Measurements from ENCODE around the gene PTPRB.
A peak's percentile ranks its signal among the peaks of the same experiment; 100 is the strongest.

Gene PTPRB

GRCh38 chr12:70486588-70486987, 150.6 kb downstream of the PTPRB start:
- H3K4me3 ChIP-seq (ENCODE audit: low read depth, low read length, poor library complexity, severe bottlenecking) = no peak overlapping the region
- no peaks in the 10 kb centered on the region for H3K9me2 ChIP-seq (ENCODE audit: low read depth, low read length)
- no peaks in the 10 kb centered on the region for H4K20me1 ChIP-seq (ENCODE audit: insufficient read depth, low read length)
- TF ChIP-seq EZH2 (IDR thresholded peaks at IDR 0.05; ENCODE audit: borderline replicate concordance, low read length) = no peak
- peak overlapping the region; percentile 67 for H3K27ac ChIP-seq (ENCODE audit: low read depth, low read length, poor library complexity, severe bottlenecking)
- H3K36me3 ChIP-seq (ENCODE audit: insufficient read depth, low read length) = peaks cover 62% of the 10 kb centered on the region
- no peaks in the 10 kb centered on the region for H3K27me3 ChIP-seq (ENCODE audit: insufficient read depth, low read length)
- peaks cover 39% of the 10 kb centered on the region for H3K79me2 ChIP-seq (ENCODE audit: insufficient read depth, low read length)
- no peaks in the 10 kb centered on the region for H3F3A ChIP-seq (ENCODE audit: insufficient read depth, low read length)
- H3K9me3 ChIP-seq (ENCODE audit: low read length) = peaks cover 21% of the 10 kb centered on the region
- H3K9ac ChIP-seq (ENCODE audit: low read length) = no peak overlapping the region
- no peak overlapping the region for H3K4me2 ChIP-seq (ENCODE audit: low read length)
- peaks cover 64% of the 10 kb centered on the region for H3K4me1 ChIP-seq (ENCODE audit: insufficient read depth, low read length, severe bottlenecking)
- H2AFZ ChIP-seq (ENCODE audit: low read length) = no peak overlapping the region

GRCh38 chr12:70485704-70486103, 151.5 kb downstream of the PTPRB start:
- H3K9me3 ChIP-seq (ENCODE audit: low read length) = peaks cover 21% of the 10 kb centered on the region
- no peaks in the 10 kb centered on the region for H4K20me1 ChIP-seq (ENCODE audit: insufficient read depth, low read length)
- no peak overlapping the region for H3K4me3 ChIP-seq (ENCODE audit: low read depth, low read length, poor library complexity, severe bottlenecking)
- TF ChIP-seq EZH2 (IDR thresholded peaks at IDR 0.05; ENCODE audit: borderline replicate concordance, low read length) (no peak), CTCF (IDR thresholded peaks at IDR 0.05; ENCODE audit: low read length) (no peak)
- no peak overlapping the region for H3K4me2 ChIP-seq (ENCODE audit: low read length)
- peaks cover 57% of the 10 kb centered on the region for H3K36me3 ChIP-seq (ENCODE audit: insufficient read depth, low read length)
- H3K9ac ChIP-seq (ENCODE audit: low read length) = no peak overlapping the region
- H3F3A ChIP-seq (ENCODE audit: insufficient read depth, low read length) = no peaks in the 10 kb centered on the region
- no peak overlapping the region for H2AFZ ChIP-seq (ENCODE audit: low read length)
- peak overlapping the region; percentile 67 for H3K27ac ChIP-seq (ENCODE audit: low read depth, low read length, poor library complexity, severe bottlenecking)
- H3K4me1 ChIP-seq (ENCODE audit: insufficient read depth, low read length, severe bottlenecking) = peaks cover 73% of the 10 kb centered on the region
- H3K27me3 ChIP-seq (ENCODE audit: insufficient read depth, low read length) = no peaks in the 10 kb centered on the region
- peaks cover 48% of the 10 kb centered on the region for H3K79me2 ChIP-seq (ENCODE audit: insufficient read depth, low read length)
- no peaks in the 10 kb centered on the region for H3K9me2 ChIP-seq (ENCODE audit: low read depth, low read length)

GRCh38 chr12:70484464-70484863, 152.8 kb downstream of the PTPRB start:
- H3K9me3 ChIP-seq (ENCODE audit: low read length) = peaks cover 14% of the 10 kb centered on the region
- no peaks in the 10 kb centered on the region for H4K20me1 ChIP-seq (ENCODE audit: insufficient read depth, low read length)
- peak overlapping the region; percentile 75 for H3K27ac ChIP-seq (ENCODE audit: low read depth, low read length, poor library complexity, severe bottlenecking)
- H3K9ac ChIP-seq (ENCODE audit: low read length) = peak overlapping the region; percentile 28; the same call in 1 of the 2 replicates
- H3K4me3 ChIP-seq (ENCODE audit: low read depth, low read length, poor library complexity, severe bottlenecking) = no peak overlapping the region
- H3K36me3 ChIP-seq (ENCODE audit: insufficient read depth, low read length) = peaks cover 46% of the 10 kb centered on the region
- no peaks in the 10 kb centered on the region for H3K9me2 ChIP-seq (ENCODE audit: low read depth, low read length)
- no peak overlapping the region for H2AFZ ChIP-seq (ENCODE audit: low read length)
- H3K4me2 ChIP-seq (ENCODE audit: low read length) = no peak overlapping the region; the same call in 1 of the 2 replicates
- TF ChIP-seq EZH2 (IDR thresholded peaks at IDR 0.05; ENCODE audit: borderline replicate concordance, low read length) (no peak), CTCF (IDR thresholded peaks at IDR 0.05; ENCODE audit: low read length) (peak; percentile 67)
- no peaks in the 10 kb centered on the region for H3F3A ChIP-seq (ENCODE audit: insufficient read depth, low read length)
- no peaks in the 10 kb centered on the region for H3K27me3 ChIP-seq (ENCODE audit: insufficient read depth, low read length)
- H3K4me1 ChIP-seq (ENCODE audit: insufficient read depth, low read length, severe bottlenecking) = peaks cover 74% of the 10 kb centered on the region
- H3K79me2 ChIP-seq (ENCODE audit: insufficient read depth, low read length) = peaks cover 48% of the 10 kb centered on the region

GRCh38 chr12:70482764-70483163, 154.5 kb downstream of the PTPRB start:
- Histone ChIP-seq H3K79me2 (ENCODE audit: insufficient read depth, low read length) (peaks cover 59% of the 10 kb centered on the region), H3K4me3 (ENCODE audit: low read depth, low read length, poor library complexity, severe bottlenecking) (peak overlapping the region; percentile 2), H2AFZ (ENCODE audit: low read length) (no peak overlapping the region), H3K9me2 (ENCODE audit: low read depth, low read length) (no peaks in the 10 kb centered on the region), H3F3A (ENCODE audit: insufficient read depth, low read length) (no peaks in the 10 kb centered on the region), H3K9me3 (ENCODE audit: low read length) (0 out of 2 replicates have a peak, but pooled peaks cover 2% of the 10 kb centered on the region), H3K36me3 (ENCODE audit: insufficient read depth, low read length) (peaks cover 41% of the 10 kb centered on the region), H3K4me1 (ENCODE audit: insufficient read depth, low read length, severe bottlenecking) (peaks cover 71% of the 10 kb centered on the region), H3K27me3 (ENCODE audit: insufficient read depth, low read length) (no peaks in the 10 kb centered on the region), H3K9ac (ENCODE audit: low read length) (peak overlapping the region; percentile 33; the same call in 1 of the 2 replicates), H3K27ac (ENCODE audit: low read depth, low read length, poor library complexity, severe bottlenecking) (peak overlapping the region; percentile 75), H3K4me2 (ENCODE audit: low read length) (peak overlapping the region; percentile 40; the same call in 1 of the 2 replicates), H4K20me1 (ENCODE audit: insufficient read depth, low read length) (no peaks in the 10 kb centered on the region)
- TF ChIP-seq CTCF (IDR thresholded peaks at IDR 0.05; ENCODE audit: low read length) = no peak
- TF ChIP-seq EZH2 (IDR thresholded peaks at IDR 0.05; ENCODE audit: borderline replicate concordance, low read length) = no peak

All from OCI-LY1 (cell line).